Activated CD8-positive, alpha-beta memory T cell treated with anti-CD3 and anti-CD28 coated beads for 4 hours (primary cell): Measurements from ENCODE around the gene PDK2.

Source experiments
- DNase-seq, 2 donors: peaks; one replicate each; pipeline ENCODE4 v3.0.0-alpha.2; 2020; ENCODE audit warnings: low read depth in 2 of 2

The PDK2 gene

DNA sequence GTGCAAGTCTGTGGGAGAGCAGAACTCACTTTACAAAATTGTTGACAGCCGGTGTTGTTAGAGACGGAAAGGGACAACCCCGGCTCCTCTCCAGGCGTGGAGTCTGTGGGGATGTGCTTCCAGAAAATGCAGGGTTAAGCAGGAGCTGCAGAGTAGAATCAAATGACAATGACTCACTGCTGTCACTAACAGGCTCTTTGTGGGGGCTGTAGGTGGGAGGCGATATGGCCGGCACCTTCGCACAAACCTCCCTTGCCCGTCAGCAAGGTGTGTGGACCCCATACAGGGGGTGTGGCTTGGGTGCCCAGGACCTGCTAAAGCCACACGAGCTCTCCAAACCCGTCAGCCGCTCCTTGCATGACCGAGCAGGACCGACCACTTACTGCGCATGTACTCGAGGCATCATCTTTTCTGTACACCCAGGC lies 5.8 kb downstream of the PDK2 start:
- DNase-seq: no peak

DNA sequence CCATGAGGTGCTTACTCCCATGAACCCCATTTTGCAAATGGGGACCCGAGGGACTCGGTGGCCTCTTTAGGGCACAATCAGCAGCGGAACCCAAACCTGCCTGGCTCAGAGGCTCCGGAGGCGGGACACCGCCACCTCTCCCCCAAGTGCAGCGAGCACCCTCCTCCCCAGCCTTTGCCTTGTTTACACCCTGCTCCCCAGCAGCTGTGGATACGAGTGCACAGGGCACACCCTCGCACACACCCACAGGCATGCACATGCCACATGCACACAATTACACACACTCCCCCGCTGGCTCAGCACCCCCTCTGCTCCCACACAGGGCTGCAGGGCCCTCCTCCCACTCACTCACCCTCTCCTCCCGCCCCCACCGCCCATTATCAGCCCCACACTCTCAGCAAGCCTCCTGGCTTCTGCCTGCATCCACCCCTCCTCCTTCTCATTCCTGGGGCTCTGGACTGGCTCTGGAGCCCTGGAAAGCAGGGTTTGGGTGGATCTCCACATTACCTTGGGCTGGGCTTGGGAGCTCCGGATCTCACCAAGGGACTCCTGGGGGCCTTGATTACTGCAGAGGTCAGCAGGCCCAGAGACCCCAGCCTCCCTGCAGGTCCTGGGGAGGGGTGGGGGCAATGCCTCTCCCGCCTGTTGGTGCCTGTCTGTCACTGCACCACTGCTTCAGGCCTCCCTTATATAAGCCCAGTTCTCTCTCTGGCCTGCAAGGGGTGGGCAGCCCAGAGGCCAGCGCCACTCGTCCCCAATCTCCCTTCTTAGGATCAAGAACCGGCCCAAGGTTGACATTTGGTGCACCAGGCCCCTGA lies 6.4 kb downstream of the PDK2 start:
- no peak for DNase-seq

- DNase-seq: no peak
Measured at GRCh38 chr17:50102164-50102991, 7.2 kb downstream of the PDK2 start.

DNA sequence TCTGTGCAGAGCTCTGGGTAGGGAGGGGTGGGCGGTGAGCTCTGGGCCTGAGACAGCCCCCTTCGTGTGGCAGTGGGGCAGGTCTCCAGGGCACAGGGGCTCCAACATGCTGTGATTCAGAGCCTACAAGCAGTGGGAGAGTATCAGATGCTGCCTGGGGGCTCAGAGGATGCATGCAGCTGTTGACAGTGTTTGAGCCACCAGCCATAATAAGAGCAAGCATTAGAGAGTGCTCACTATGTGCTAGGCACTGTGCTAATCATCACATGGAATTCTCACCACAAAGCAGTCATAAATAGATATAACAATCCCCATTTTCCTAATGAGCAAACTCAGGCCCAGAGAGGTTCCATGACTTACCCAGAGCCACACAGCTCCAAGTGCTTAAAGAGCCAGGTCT lies 8.1 kb downstream of the PDK2 start:
- DNase-seq: no peak

DNA sequence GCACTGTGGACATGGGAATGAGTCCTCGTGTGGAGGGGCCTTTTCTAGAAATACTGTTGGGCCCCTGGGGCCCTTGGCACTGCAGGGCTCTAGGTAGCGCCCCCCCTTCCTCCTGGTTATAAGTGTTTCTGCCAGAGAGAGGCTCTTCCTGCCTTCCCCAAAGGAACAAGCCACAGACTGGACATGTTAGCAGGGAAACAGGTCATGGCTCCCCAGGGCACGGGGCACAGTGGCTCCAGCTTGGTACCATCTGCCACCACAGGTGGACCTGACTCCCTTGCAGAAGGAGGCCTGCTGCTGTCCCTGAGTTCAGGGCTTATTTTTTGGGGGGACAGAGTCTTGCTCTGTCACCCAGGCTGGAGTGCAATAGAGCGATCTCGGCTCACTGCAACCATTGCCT lies 8.8 kb downstream of the PDK2 start:
- DNase-seq: no peak

DNA sequence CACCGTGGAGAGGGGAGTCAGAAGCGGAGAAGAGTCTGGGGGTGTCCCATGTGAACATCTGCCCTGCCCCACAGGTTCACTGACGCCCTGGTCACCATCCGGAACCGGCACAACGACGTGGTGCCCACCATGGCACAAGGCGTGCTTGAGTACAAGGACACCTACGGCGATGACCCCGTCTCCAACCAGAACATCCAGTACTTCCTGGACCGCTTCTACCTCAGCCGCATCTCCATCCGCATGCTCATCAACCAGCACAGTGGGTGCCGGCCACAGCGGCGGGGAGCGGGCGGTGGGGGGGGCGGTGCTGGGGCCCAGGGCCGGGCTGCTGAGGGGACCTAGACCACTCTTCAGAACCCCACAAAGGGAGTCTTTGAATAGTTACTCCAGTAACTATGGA lies 10.7 kb downstream of the PDK2 start:
- DNase-seq: no peak

DNA sequence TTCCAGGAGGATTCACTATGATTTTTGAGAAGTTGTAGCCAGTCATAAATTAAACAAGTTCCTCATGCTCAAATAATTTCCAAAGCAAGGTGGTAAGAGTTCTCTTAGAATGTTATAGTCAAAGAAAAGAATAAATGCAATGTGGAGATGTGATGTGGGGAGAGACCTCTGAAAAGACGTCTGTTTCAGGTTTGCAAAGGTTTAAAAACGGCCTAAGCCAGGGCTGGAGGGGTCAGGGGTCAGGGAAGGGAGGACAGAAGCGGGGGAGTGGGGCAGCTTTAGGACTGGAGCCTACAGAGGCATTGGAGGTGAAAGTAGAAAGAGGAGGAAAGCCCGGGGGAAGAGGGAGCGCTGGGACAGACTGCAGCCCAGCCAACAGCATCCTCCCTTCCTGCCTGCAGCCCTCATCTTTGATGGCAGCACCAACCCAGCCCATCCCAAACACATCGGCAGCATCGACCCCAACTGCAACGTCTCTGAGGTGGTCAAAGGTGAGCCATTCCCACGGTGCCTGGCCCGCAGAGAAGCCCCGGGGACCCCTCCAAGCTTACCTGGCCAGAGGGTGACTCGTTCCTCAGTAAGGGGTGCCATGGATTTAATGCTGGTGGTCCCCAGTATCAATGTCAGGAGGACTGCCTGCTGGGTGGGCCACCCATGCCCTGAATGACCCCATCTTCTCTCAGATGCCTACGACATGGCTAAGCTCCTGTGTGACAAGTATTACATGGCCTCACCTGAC lies 11.4 kb downstream of the PDK2 start:
- no peak for DNase-seq

- no peak for DNase-seq
Measured at GRCh38 chr17:50107790-50108414, 12.8 kb downstream of the PDK2 start.

DNA sequence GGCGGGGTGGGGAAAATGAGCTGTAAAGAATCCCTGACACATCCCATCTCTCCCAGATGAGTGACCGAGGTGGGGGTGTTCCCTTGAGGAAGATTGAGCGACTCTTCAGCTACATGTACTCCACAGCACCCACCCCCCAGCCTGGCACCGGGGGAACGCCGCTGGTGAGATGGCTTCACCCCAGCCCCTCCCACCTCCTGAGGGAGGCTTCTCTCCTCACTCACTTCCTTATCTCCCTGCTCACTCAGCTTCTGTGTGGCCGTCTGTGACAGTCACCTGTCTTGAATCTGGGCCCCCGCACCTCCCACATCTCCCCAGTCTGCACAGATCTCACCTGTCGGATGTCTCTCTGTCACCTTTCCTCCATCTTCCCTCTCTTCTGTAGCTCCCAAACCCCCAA lies 13.4 kb downstream of the PDK2 start:
- DNase-seq: no peak

DNA sequence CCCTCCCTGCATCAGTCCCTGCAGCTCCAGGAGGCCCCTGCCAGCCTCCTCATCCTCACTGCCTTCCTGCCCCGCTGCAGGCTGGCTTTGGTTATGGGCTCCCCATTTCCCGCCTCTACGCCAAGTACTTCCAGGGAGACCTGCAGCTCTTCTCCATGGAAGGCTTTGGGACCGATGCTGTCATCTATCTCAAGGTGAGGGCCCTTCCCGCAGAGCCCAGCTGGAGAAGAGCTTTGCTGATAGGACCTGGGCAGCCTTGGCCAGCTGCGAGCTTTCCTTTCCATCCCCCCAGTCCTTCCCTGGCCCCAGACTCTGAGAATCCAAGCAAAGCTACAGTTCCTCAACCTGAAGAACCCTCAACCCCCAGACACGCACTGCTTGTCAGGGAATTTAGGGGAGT lies 14.1 kb downstream of the PDK2 start:
- no peak for DNase-seq

- no peak for DNase-seq
Measured at GRCh38 chr17:50109785-50110184, 14.6 kb downstream of the PDK2 start.

DNA sequence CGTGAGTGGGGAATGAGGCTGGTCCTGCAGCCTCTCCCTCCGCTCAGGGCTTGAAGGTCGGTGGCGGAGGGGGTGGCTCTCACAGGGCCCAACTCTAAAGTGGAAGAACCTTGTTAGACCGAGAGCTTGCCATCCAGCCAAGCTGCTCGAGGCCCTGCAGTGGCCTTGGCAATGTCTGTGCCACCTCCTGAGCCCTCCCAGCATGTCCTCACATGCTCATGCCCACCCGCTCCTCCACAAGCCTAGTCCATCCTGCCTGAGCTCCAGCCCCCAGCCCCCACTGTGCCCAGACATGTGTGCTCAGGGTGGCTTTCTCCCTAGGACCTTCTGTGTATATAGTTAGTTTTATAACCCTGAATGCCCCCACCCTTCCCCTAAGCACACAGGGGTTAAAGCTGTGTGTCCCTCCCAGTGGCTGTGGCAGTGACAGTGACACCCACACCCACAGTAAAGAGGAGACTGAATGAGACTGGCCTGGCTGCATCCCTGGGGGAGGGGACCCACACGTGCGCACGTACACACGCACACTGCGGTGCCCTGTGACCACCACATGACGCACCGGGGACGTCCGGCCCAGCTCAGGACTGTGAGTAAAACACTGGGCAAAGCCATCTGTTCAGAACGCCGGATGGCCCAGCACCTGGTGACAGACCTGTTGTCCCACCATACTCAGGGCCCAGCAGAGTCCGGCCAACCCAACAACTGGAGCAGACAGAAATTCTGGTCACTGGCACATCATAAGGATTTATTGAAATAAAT lies 15.6 kb downstream of the PDK2 start:
- DNase-seq: no peak

DNA sequence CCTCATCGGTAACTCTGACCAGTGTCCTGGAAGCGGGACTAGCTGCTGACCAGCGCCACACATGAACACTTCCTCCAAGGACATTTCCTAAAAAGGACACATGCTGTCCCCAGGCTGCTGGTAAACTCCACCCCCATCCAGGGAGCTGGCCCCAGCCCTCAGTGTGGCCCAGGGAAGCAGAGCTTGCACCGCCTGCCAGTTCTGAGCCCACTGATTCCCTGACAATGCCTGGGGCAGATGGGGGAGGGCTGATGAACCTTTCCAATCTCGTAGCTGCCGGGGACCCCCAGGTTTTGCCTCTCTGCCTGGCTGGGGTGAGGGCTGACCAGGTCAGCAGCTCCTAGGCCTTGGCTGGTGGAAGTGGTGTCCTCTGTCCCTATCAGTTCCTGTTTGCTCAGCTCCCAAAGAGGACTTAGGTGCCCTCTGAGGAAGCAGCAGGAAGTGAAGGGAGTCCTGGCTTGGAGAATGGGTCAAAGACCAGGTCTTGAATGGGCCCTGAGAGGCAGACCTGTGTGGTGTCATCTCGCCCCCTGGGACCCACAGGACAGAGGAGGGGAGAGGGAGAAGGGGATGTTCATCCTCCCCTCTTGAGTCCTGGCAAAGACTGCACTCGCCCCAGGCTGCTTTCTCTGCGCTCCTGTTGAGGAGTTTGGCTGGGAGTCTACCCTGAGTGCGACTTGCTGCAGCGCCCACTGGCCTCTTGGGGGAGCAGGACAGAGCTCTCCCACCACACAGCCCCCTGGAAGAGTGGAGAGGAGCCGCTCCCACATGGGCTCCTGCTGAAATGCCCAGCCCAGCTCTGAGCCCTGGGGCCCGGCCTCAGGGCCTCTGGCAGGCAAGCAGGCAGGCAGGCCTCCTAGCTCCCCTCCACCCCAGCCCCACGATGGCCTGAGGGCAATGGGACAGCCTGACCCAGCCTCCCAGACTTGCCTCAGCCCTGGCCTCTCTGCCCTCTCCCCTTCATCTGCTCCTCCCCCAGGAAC lies 16.8 kb downstream of the PDK2 start:
- DNase-seq: no peak

GRCh38 chr17:50112694-50113093 lies 17.5 kb downstream of the PDK2 start:
- no peak for DNase-seq

- no peak for DNase-seq
Measured at GRCh38 chr17:50113624-50114320, 18.6 kb downstream of the PDK2 start.

GRCh38 chr17:50114401-50114800 lies 19.2 kb downstream of the PDK2 start:
- DNase-seq: no peak

DNA sequence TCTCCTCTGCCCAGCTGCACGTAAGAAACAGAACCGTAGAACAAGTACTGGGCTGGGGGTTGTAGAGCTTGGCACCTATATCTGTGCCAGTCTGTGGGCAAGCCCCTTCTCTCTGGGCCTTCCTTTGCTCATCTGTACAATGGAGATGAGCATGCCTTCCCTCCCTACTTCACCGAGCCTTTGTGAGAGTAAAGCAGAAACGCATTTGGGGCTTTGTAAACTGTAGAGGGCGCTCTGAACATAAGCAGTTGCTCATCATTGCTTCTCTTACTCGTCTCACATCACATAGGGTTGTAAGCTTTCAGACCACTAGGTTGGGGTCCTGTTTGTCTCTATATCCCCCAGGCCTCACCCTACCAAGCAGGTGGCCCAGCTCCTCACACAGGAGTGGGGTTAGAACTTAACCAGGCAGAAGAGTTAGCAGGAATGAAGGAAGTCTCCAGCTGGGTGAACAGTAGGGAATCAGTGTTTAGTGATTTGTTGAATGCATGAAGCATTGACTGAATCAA lies 19.8 kb downstream of the PDK2 start:
- DNase-seq: no peak

- DNase-seq: no peak
Measured at GRCh38 chr17:50115756-50116155, 20.6 kb downstream of the PDK2 start.
